ENCODE measurements around the gene ERAL1. TPM values are rescaled to one million over a fixed set of nuclear protein-coding genes. Genes with fewer than 3 reads are reported as not detected.

ERAL1 gene
- total RNA-seq, 1 donor, result 30.4 TPM

GRCh38 chr17:28885951-28886350, 31.1 kb downstream of the ERAL1 start:
- H3K4me1 ChIP-seq (ENCODE audit: insufficient read depth, low read length), result no peaks in the 10 kb centered on the region
- no peak overlapping the region for H3K27ac ChIP-seq (ENCODE audit: low read depth, low read length)
- DNase-seq (ENCODE audit: insufficient read length, low spot score, missing footprints), result peak; percentile 64
- no peaks in the 10 kb centered on the region for H3K79me2 ChIP-seq (ENCODE audit: insufficient read depth, low read length)
- no peak overlapping the region for H2AFZ ChIP-seq (ENCODE audit: low read length)
- H3K4me3 ChIP-seq (ENCODE audit: insufficient read depth, low read length), result no peak overlapping the region
- H4K20me1 ChIP-seq (ENCODE audit: insufficient read depth, low read length), result peaks cover 5% of the 10 kb centered on the region
- TF ChIP-seq CTCF (IDR thresholded peaks at IDR 0.05; ENCODE audit: extremely low read depth, low read depth, low read length), result no peak
- H3K36me3 ChIP-seq (ENCODE audit: insufficient read depth, low read length), result peaks cover 23% of the 10 kb centered on the region
- no peak overlapping the region for H3K4me2 ChIP-seq (ENCODE audit: insufficient read depth, low read length)
- no peaks in the 10 kb centered on the region for H3K9me3 ChIP-seq (ENCODE audit: low read depth, low read length)
- H3K27me3 ChIP-seq (ENCODE audit: insufficient read depth, low read length), result no peaks in the 10 kb centered on the region

- H3K4me1 ChIP-seq (ENCODE audit: insufficient read depth, low read length), result peaks cover 3% of the 10 kb centered on the region
- H3K27me3 ChIP-seq (ENCODE audit: insufficient read depth, low read length), result no peaks in the 10 kb centered on the region
- H3K79me2 ChIP-seq (ENCODE audit: insufficient read depth, low read length), result peaks cover 8% of the 10 kb centered on the region
- peaks cover 9% of the 10 kb centered on the region for H4K20me1 ChIP-seq (ENCODE audit: insufficient read depth, low read length)
- H3K36me3 ChIP-seq (ENCODE audit: insufficient read depth, low read length), result peaks cover 14% of the 10 kb centered on the region
- no peak for DNase-seq (ENCODE audit: insufficient read length, low spot score, missing footprints)
- H3K27ac ChIP-seq (ENCODE audit: low read depth, low read length), result no peak overlapping the region
- no peak overlapping the region for H3K4me3 ChIP-seq (ENCODE audit: insufficient read depth, low read length)
- no peak overlapping the region for H2AFZ ChIP-seq (ENCODE audit: low read length)
- no peak for TF ChIP-seq CTCF (IDR thresholded peaks at IDR 0.05; ENCODE audit: extremely low read depth, low read depth, low read length)
- H3K4me2 ChIP-seq (ENCODE audit: insufficient read depth, low read length), result no peak overlapping the region
- no peaks in the 10 kb centered on the region for H3K9me3 ChIP-seq (ENCODE audit: low read depth, low read length)
Observed at GRCh38 chr17:28887871-28888471, 33.2 kb downstream of the ERAL1 start.

GRCh38 chr17:28888832-28889231, 34.0 kb downstream of the ERAL1 start:
- Histone ChIP-seq H4K20me1 (ENCODE audit: insufficient read depth, low read length) (peaks cover 9% of the 10 kb centered on the region), H3K9me3 (ENCODE audit: low read depth, low read length) (no peaks in the 10 kb centered on the region), H3K27me3 (ENCODE audit: insufficient read depth, low read length) (no peaks in the 10 kb centered on the region), H3K4me3 (ENCODE audit: insufficient read depth, low read length) (no peak overlapping the region), H3K27ac (ENCODE audit: low read depth, low read length) (no peak overlapping the region), H3K4me2 (ENCODE audit: insufficient read depth, low read length) (no peak overlapping the region), H3K36me3 (ENCODE audit: insufficient read depth, low read length) (peaks cover 5% of the 10 kb centered on the region), H3K4me1 (ENCODE audit: insufficient read depth, low read length) (peaks cover 6% of the 10 kb centered on the region), H2AFZ (ENCODE audit: low read length) (no peak overlapping the region), H3K79me2 (ENCODE audit: insufficient read depth, low read length) (peaks cover 15% of the 10 kb centered on the region)
- peak; percentile 8 for DNase-seq (ENCODE audit: insufficient read length, low spot score, missing footprints)
- no peak for TF ChIP-seq CTCF (IDR thresholded peaks at IDR 0.05; ENCODE audit: extremely low read depth, low read depth, low read length)

GRCh38 chr17:28889996-28890395, 35.2 kb downstream of the ERAL1 start:
- no peak overlapping the region for H3K4me2 ChIP-seq (ENCODE audit: insufficient read depth, low read length)
- H3K79me2 ChIP-seq (ENCODE audit: insufficient read depth, low read length), result peaks cover 18% of the 10 kb centered on the region
- TF ChIP-seq CTCF (IDR thresholded peaks at IDR 0.05; ENCODE audit: extremely low read depth, low read depth, low read length), result no peak
- H3K36me3 ChIP-seq (ENCODE audit: insufficient read depth, low read length), result peaks cover 5% of the 10 kb centered on the region
- no peaks in the 10 kb centered on the region for H3K27me3 ChIP-seq (ENCODE audit: insufficient read depth, low read length)
- H4K20me1 ChIP-seq (ENCODE audit: insufficient read depth, low read length), result peaks cover 9% of the 10 kb centered on the region
- H3K9me3 ChIP-seq (ENCODE audit: low read depth, low read length), result no peaks in the 10 kb centered on the region
- no peak overlapping the region for H3K27ac ChIP-seq (ENCODE audit: low read depth, low read length)
- H2AFZ ChIP-seq (ENCODE audit: low read length), result no peak overlapping the region
- no peak overlapping the region for H3K4me3 ChIP-seq (ENCODE audit: insufficient read depth, low read length)
- peaks cover 6% of the 10 kb centered on the region for H3K4me1 ChIP-seq (ENCODE audit: insufficient read depth, low read length)
- peak; percentile 82 for DNase-seq (ENCODE audit: insufficient read length, low spot score, missing footprints)

Data from osteoblast (primary cell).